Sigmoid colon (tissue), 4 donors: ENCODE data around the gene FIG4.

Experiments
- POLR2A ChIP-seq, 2 donors: fragments of 450-650 bp; IDR thresholded peaks; one replicate each; pipeline ENCODE4 v1.6.1; 2016; ENCODE audit warnings: antibody characterized with exemption in 2 of 2, mild to moderate bottlenecking in 2 of 2, moderate library complexity in 2 of 2
- POLR2AphosphoS5 ChIP-seq, 4 donors: sonication (generic); formaldehyde crosslinking; IDR thresholded peaks; one replicate each; pipeline ENCODE4 v1.6.1; 2017; ENCODE audit warnings: antibody characterized with exemption in 4 of 4
- TF ChIP-seq, protein P1 (sequence below), 4 experiments: fragments of 450-650 bp in 3 of 4; fragments of 200-600 bp in 1 of 4; IDR thresholded peaks; one replicate each; pipeline ENCODE4 v1.5.1; 2016 to 2019; ENCODE audit warnings: antibody characterized with exemption in 4 of 4, mild to moderate bottlenecking in 3 of 4, moderate library complexity in 2 of 4

- TF ChIP-seq POLR2A (IDR thresholded peaks at IDR 0.05) (no peak), POLR2AphosphoS5 (IDR thresholded peaks at IDR 0.05) (no peak)
- TF ChIP-seq, protein P1, sequence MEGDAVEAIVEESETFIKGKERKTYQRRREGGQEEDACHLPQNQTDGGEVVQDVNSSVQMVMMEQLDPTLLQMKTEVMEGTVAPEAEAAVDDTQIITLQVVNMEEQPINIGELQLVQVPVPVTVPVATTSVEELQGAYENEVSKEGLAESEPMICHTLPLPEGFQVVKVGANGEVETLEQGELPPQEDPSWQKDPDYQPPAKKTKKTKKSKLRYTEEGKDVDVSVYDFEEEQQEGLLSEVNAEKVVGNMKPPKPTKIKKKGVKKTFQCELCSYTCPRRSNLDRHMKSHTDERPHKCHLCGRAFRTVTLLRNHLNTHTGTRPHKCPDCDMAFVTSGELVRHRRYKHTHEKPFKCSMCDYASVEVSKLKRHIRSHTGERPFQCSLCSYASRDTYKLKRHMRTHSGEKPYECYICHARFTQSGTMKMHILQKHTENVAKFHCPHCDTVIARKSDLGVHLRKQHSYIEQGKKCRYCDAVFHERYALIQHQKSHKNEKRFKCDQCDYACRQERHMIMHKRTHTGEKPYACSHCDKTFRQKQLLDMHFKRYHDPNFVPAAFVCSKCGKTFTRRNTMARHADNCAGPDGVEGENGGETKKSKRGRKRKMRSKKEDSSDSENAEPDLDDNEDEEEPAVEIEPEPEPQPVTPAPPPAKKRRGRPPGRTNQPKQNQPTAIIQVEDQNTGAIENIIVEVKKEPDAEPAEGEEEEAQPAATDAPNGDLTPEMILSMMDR (IDR thresholded peaks at IDR 0.05): no peak
Observed at GRCh38 chr6:109799129-109799528, 108.0 kb downstream of the FIG4 start.
